Progenitor cell of endocrine pancreas (in vitro differentiated cells): ENCODE measurements around the gene PGGHG. TPM values are rescaled to one million over a fixed set of nuclear protein-coding genes. Genes with fewer than 3 reads are reported as not detected.
"Not testable (repeated sequence)": the region's sequence is repeated elsewhere in the genome, so short reads cannot be mapped to it uniquely, and the experiment has no call there.

ENCODE experiments used
- DNase-seq: peaks from one replicate; pipeline ENCODE4 v3.0.0; 2021; ENCODE audit warnings: low spot score; ENCODE audit not compliant: unreplicated experiment
- H3K27ac Mint-ChIP-seq: 2 replicates; pipeline ENCODE4 v1.8.0; 2021; ENCODE audit warnings: mild to moderate bottlenecking, moderate library complexity, mixed read lengths
- H3K27me3 Mint-ChIP-seq: 2 replicates; pipeline ENCODE4 v1.8.0; 2021; ENCODE audit warnings: mixed read lengths
- H3K36me3 Mint-ChIP-seq: 2 replicates; pipeline ENCODE4 v1.8.0; 2022; ENCODE audit warnings: mixed read lengths; ENCODE audit not compliant: insufficient read depth
- H3K4me1 Mint-ChIP-seq: 2 replicates; pipeline ENCODE4 v1.8.0; 2021; ENCODE audit warnings: low read depth, mixed read lengths
- H3K4me3 Mint-ChIP-seq: 2 replicates; pipeline ENCODE4 v1.8.0; 2021; ENCODE audit warnings: low read depth, mild to moderate bottlenecking, moderate library complexity, mixed read lengths
- H3K9me3 Mint-ChIP-seq: 2 replicates; pipeline ENCODE4 v1.8.0; 2021; ENCODE audit warnings: low read depth, mixed read lengths
- total RNA-seq: library from RNA; stranded (reverse); gene quantifications from 2 replicates; pipeline ENCODE4 v1.2.1, GENCODE V29; 2021
- TF ChIP-seq, protein P1 (sequence below): fragments of 200-600 bp; sonication (generic); IDR thresholded peaks from one replicate; pipeline ENCODE4 v1.5.0; 2021; ENCODE audit warnings: antibody characterized with exemption, mild to moderate bottlenecking; ENCODE audit not compliant: unreplicated experiment

The PGGHG gene
- total RNA-seq, 1 donor from 2014 or later, result 67.0 TPM

DNA sequence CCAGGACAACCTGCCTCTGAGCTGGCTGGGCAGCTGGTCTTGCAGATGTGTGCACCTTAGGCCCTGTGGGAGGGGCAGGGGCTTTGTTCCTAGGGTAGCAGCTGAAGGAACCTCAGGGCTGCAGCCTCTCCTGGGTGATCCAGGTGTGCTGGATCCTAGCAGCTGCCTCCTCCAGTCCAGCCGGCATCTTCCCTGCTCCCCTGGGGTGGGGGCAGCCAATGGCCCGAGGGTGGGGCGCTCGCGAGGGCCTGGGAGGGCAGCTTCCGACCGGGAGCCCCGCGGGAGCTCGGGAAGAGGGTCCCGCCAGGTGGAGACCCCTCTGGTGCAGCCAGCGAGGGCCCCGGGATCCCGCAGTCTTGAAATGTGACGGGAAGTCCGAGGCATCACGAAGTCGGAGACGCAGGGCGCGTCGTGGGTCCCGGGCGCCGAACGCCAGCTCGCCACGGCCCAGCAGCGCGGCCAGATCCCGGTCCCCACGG, 26.6 kb downstream of the PGGHG start:
- no peaks in the 10 kb centered on the region for H3K36me3 Mint-ChIP-seq
- H3K4me1 Mint-ChIP-seq, result peaks cover 22% of the 10 kb centered on the region
- H3K27ac Mint-ChIP-seq, result no peak overlapping the region
- no peak for DNase-seq
- TF ChIP-seq, protein P1, sequence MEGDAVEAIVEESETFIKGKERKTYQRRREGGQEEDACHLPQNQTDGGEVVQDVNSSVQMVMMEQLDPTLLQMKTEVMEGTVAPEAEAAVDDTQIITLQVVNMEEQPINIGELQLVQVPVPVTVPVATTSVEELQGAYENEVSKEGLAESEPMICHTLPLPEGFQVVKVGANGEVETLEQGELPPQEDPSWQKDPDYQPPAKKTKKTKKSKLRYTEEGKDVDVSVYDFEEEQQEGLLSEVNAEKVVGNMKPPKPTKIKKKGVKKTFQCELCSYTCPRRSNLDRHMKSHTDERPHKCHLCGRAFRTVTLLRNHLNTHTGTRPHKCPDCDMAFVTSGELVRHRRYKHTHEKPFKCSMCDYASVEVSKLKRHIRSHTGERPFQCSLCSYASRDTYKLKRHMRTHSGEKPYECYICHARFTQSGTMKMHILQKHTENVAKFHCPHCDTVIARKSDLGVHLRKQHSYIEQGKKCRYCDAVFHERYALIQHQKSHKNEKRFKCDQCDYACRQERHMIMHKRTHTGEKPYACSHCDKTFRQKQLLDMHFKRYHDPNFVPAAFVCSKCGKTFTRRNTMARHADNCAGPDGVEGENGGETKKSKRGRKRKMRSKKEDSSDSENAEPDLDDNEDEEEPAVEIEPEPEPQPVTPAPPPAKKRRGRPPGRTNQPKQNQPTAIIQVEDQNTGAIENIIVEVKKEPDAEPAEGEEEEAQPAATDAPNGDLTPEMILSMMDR, result no peak
- no peaks in the 10 kb centered on the region for H3K9me3 Mint-ChIP-seq
- no peak overlapping the region for H3K4me3 Mint-ChIP-seq
- peaks cover 55% of the 10 kb centered on the region for H3K27me3 Mint-ChIP-seq

DNA sequence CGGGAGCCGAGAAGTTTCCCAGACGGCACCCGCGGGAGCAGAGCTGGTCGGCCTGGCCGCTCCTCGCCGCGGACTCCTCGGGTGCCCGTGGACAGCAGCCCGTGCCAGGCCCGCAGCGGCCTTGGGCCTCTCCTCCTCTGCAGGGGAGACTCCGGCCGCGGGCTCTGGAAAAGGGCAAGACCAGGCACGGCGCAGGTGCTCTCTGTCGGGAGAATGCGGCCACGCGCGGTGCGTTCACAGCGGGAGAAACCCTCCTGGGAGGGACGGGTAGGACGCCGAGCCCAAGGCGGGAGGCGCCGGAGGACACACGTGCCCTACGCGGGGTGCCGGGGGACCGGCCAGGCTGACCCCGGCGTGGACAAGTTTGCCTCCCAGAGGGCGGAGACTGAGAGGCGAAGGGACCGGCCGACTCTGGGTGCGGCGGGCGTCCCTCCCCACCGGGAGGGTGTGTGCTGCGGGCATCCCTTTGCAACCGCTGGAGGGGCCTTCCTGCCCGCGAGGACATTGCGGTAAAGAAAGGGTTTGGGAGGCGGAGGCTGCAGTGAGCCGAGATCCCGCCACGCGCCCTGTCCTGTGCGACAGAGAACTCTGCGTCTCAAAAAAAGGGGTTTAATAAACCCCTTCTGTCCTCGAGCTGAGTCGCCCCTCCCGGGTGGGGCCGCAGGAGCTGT, 27.2 kb downstream of the PGGHG start:
- Mint-ChIP-seq H3K9me3 (no peaks in the 10 kb centered on the region), H3K27me3 (peaks cover 55% of the 10 kb centered on the region), H3K27ac (no peak overlapping the region), H3K4me1 (peaks cover 22% of the 10 kb centered on the region), H3K4me3 (peak overlapping the region; percentile 35), H3K36me3 (no peaks in the 10 kb centered on the region)
- no peak for DNase-seq
- TF ChIP-seq, protein P1, result no peak

DNA sequence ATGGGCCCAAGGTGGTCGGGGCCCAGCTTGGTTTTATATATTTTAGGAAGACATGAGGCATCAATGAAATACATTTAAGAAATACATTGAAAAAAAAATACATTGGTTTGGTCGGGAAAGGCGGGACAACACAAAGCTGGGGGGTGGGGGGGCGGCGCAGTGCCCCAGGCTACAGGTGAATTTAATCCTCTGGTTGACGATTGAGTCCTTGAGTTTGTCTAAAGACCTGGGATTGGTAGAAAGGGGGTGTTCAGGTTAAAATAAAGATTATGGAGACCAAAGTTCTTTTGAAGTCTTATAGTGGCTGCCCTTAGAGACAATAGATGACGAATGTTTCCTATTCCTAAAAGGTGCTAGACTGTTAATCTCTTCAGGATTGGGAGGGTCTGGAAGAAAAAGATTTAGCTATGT, 28.0 kb downstream of the PGGHG start:
- H3K27ac Mint-ChIP-seq, result no peak overlapping the region
- no peak overlapping the region for H3K4me3 Mint-ChIP-seq
- peaks cover 51% of the 10 kb centered on the region for H3K27me3 Mint-ChIP-seq
- TF ChIP-seq, protein P1, result no peak
- H3K36me3 Mint-ChIP-seq, result no peaks in the 10 kb centered on the region
- no peaks in the 10 kb centered on the region for H3K9me3 Mint-ChIP-seq
- DNase-seq, result no peak
- peaks cover 21% of the 10 kb centered on the region for H3K4me1 Mint-ChIP-seq

DNA sequence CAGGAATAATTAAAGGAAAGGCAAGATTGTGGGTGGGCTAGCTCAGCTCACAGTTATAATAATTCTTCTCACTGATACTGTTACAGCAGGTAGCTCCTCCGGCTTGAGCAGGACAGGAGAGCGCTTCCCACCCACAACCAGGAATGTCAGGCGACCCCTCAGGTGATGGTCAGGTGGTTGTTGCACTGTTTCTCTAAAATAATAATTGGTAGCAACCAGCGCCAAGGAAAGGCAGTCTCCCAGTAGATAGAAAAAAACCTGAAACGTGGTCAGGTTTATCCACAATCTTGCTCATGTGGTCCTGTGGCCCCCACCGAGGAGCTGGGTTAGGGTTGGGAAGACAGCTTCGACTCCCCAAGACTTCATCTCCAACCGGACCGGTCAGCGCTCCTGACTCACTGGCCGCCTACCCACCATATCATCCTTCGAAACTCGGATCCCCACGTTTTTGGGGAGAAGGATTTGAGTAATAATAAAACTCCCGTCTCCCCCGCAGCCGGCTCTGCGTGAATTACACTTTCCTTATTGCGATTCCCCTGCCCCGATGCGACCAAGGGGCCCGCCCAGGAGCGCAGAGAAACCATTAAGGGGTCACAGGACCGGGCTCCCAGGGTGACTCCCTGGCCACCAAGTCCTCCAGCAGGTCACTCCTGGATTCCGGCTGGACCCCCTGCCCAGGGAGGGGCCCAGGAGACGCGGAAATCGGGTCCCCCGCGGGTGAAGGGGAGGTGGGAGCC, 28.9 kb downstream of the PGGHG start:
- Mint-ChIP-seq H3K4me1 (peaks cover 20% of the 10 kb centered on the region), H3K27me3 (peaks cover 44% of the 10 kb centered on the region), H3K4me3 (peak overlapping the region; percentile 55)
- H3K27ac Mint-ChIP-seq, H3K9me3 Mint-ChIP-seq, DNase-seq, H3K36me3 Mint-ChIP-seq: not testable (repeated sequence)

DNA sequence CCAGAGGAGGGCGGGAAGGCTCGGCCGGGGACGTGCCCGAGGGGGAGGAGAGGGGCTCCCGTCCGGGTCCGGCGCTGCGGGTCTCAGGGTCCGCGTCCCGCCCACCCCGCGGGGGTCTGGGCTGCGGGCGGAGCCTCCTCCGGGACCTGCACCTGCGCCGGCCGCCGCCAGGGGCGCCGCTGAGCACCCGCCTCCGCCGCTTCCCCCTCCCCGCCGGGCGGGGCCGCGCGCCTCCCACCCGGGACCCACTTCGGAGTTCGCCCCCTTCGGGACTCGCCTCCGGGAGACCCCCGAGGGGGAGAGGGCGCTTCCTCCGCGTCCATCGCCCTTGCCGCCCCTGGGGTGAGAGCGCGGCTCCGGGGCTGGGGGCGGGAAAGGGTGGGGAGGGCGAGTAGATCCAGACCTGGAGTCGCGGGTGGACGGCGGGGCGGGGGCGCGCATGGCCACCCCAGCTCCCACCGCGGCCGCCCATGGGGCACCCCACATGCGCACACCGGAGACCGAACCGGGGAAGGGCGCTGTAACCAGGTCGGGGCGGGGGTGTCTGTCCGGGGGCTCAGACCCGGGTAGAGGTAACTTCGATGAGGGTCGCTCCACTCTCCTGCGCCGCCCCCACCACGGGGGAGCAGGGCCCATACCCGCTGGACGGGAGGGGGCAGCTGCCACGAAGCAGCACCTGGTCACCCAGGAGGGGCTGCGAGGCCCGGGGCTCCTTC, 29.6 kb downstream of the PGGHG start:
- Mint-ChIP-seq H3K4me1 (peaks cover 20% of the 10 kb centered on the region), H3K27me3 (peaks cover 37% of the 10 kb centered on the region)
- not testable (repeated sequence) for H3K9me3 Mint-ChIP-seq, DNase-seq, H3K36me3 Mint-ChIP-seq, H3K4me3 Mint-ChIP-seq, H3K27ac Mint-ChIP-seq

DNA sequence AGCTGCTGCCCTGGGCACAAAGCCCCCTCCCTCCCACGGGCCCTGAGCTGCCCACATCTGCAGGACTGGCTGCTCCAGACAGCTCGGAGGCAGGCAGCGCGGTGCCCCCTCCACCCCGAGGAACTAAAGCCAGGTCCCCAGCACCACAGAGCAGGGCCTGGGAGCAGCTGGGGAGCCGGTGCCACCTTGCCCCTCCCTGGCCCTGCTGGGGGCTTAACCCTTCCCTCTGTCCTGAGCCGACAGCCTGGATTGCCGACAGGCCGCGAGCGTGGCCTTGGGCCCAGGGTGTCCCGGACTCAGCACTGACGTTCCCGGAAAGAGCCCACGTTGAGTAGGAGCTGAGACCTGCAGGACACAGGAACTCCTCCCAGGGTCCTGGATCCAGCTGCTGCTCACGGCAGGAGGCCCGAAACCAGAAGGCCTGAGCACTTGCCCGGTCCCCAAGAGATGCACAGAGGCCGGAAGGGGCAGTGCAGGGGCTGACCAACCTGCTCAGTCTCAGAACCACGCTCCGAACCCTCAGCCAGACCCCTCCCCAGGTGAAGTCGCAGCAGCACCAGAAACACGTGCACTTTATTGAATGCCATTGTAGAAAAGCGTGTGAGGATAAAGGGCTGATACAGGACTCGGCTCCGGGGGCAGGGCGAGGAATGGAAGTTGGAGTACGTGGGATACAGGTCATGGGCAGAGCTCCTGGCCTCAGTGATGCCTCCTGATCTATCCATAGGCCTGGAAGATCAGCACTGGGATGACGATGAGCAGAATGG, 30.4 kb downstream of the PGGHG start:
- not testable (repeated sequence) for H3K36me3 Mint-ChIP-seq, H3K9me3 Mint-ChIP-seq, DNase-seq
- H3K4me3 Mint-ChIP-seq, result peak overlapping the region; percentile 82
- peak overlapping the region; percentile 43 for H3K27ac Mint-ChIP-seq
- H3K4me1 Mint-ChIP-seq, result peaks cover 13% of the 10 kb centered on the region
- H3K27me3 Mint-ChIP-seq, result peaks cover 29% of the 10 kb centered on the region

DNA sequence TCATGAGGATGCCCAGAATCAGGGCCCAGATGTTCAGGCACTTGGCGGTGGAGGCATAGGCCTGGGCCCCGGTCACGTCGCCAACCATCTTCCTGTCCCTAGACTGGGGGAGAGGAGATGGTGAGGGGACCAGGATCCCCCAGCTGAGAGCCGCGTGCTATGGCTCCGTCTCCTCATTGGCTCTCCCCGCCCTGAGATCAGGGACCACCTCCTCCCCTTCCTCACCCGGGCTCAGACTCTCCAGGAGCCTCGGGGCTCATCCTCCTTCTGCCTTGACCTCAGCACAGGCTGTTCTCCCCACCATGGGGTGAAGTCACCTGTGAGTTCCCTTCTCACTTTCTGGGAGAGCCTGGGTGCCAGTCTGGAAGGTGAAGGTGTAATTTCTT, 31.0 kb downstream of the PGGHG start:
- not testable (repeated sequence) for DNase-seq, H3K9me3 Mint-ChIP-seq, H3K36me3 Mint-ChIP-seq, H3K27ac Mint-ChIP-seq
- H3K27me3 Mint-ChIP-seq, result peaks cover 25% of the 10 kb centered on the region
- H3K4me1 Mint-ChIP-seq, result peaks cover 17% of the 10 kb centered on the region
- H3K4me3 Mint-ChIP-seq, result peak overlapping the region; percentile 82
